GM13976 (cell line): ENCODE results near the gene KDM4C.
"Not testable (repeated sequence)": the region's sequence is repeated elsewhere in the genome, so short reads cannot be mapped to it uniquely, and the experiment has no call there.

Experiments used
- DNase-seq: peaks from one replicate; pipeline ENCODE4 v3.0.0; 2012; ENCODE audit warnings: low spot score
- in situ Hi-C: fragments of 300-500 bp; cut with MboI; formaldehyde crosslinking; loops from one replicate; pipeline ENCODE4 v1.12.0; 2022; ENCODE audit warnings: low sequenced_read_pairs, mixed read lengths, inconsistent platforms; ENCODE audit not compliant: unreplicated experiment
- TF ChIP-seq, protein P1 (sequence below): IDR thresholded peaks from 2 replicates; pipeline ENCODE4 v1.5.1; 2012; ENCODE audit warnings: borderline replicate concordance, mild to moderate bottlenecking; ENCODE audit not compliant: insufficient read depth; ENCODE audit errors: extremely low read depth, missing control alignments, control extremely low read depth

Gene KDM4C

GRCh38 chr9:7174301-7174700 is 416.5 kb downstream of the KDM4C start:
- DNase-seq: no peak
- TF ChIP-seq, protein P1, sequence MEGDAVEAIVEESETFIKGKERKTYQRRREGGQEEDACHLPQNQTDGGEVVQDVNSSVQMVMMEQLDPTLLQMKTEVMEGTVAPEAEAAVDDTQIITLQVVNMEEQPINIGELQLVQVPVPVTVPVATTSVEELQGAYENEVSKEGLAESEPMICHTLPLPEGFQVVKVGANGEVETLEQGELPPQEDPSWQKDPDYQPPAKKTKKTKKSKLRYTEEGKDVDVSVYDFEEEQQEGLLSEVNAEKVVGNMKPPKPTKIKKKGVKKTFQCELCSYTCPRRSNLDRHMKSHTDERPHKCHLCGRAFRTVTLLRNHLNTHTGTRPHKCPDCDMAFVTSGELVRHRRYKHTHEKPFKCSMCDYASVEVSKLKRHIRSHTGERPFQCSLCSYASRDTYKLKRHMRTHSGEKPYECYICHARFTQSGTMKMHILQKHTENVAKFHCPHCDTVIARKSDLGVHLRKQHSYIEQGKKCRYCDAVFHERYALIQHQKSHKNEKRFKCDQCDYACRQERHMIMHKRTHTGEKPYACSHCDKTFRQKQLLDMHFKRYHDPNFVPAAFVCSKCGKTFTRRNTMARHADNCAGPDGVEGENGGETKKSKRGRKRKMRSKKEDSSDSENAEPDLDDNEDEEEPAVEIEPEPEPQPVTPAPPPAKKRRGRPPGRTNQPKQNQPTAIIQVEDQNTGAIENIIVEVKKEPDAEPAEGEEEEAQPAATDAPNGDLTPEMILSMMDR: no peak
- in situ Hi-C loops: no loop called here

GRCh38 chr9:7174884-7175283 is 417.1 kb downstream of the KDM4C start:
- TF ChIP-seq, protein P1: no peak
- no peak for DNase-seq

GRCh38 chr9:7176561-7176960 is 418.8 kb downstream of the KDM4C start:
- TF ChIP-seq, protein P1: no peak
- in situ Hi-C loops: no loop called here
- DNase-seq: no peak

More at GRCh38 chr9:7174884-7175283, 417.1 kb downstream of the KDM4C start:
- in situ Hi-C loops: no loop called here

- no peak for DNase-seq
- TF ChIP-seq, protein P1: no peak
- in situ Hi-C loops: no loop called here
Measured at GRCh38 chr9:7177383-7177782, 419.6 kb downstream of the KDM4C start.

- DNase-seq: no peak
- TF ChIP-seq, protein P1: no peak
- in situ Hi-C loops: no loop called here
Measured at GRCh38 chr9:7178729-7179128, 421.0 kb downstream of the KDM4C start.

GRCh38 chr9:7180247-7180646 is 422.5 kb downstream of the KDM4C start:
- TF ChIP-seq, protein P1: no peak
- no peak for DNase-seq
- in situ Hi-C loops: no loop called here

- in situ Hi-C loops, DNase-seq: not testable (repeated sequence)
Measured at GRCh38 chr9:7183139-7183538, 425.4 kb downstream of the KDM4C start.
